SK-MEL-5 (cell line): ENCODE results near the gene MUS81. TPM values are rescaled to one million over a fixed set of nuclear protein-coding genes. Genes with fewer than 3 reads are reported as not detected.
"Not testable (repeated sequence)": the region's sequence is repeated elsewhere in the genome, so short reads cannot be mapped to it uniquely, and the experiment has no call there.

Experiments
- DNase-seq: peaks from one replicate; pipeline ENCODE4 v3.0.0-alpha.2; 2016; ENCODE audit warnings: low read depth, low spot score
- in situ Hi-C: cut with HindIII; loops from 2 replicates; pipeline ENCODE4 v1.10.0; 2016; ENCODE audit warnings: low sequenced_read_pairs, high pct_unique_total_duplicates, low pct_unique_long_range_greater_than_20kb
- total RNA-seq: library from RNA; depleted of rRNA; stranded (reverse); fragments of >200 nt; shearing (Covaris generic); gene quantifications from 2 replicates; pipeline ENCODE4 v1.2.3, GENCODE V29; 2014

Gene MUS81
- total RNA-seq, 1 experiment from 2014 or later, result 18.6 TPM

- in situ Hi-C loops, result no loop called here
- no peak for DNase-seq
Measured at GRCh38 chr11:65842144-65842543, 18.1 kb upstream of the MUS81 start.

GRCh38 chr11:65843811-65844210 is 16.4 kb upstream of the MUS81 start:
- no peak for DNase-seq
- in situ Hi-C loops, result no loop called here

GRCh38 chr11:65844231-65844872 is 15.9 kb upstream of the MUS81 start:
- in situ Hi-C loops, result no loop called here
- no peak for DNase-seq

- no peak for DNase-seq
- in situ Hi-C loops, result no loop called here
Measured at GRCh38 chr11:65847746-65848145, 12.5 kb upstream of the MUS81 start.

- DNase-seq, in situ Hi-C loops: not testable (repeated sequence)
Measured at GRCh38 chr11:65848693-65849092, 11.5 kb upstream of the MUS81 start.

- in situ Hi-C loops, result no loop called here
- DNase-seq, result no peak
Measured at GRCh38 chr11:65849366-65849765, 10.9 kb upstream of the MUS81 start.

- in situ Hi-C loops, result no loop called here
- no peak for DNase-seq
Measured at GRCh38 chr11:65849771-65850216, 10.4 kb upstream of the MUS81 start.

GRCh38 chr11:65850217-65851082 is 9.8 kb upstream of the MUS81 start:
- in situ Hi-C loops, result no loop called here
- no peak for DNase-seq

GRCh38 chr11:65851083-65851579 is 9.1 kb upstream of the MUS81 start:
- DNase-seq, result peak; percentile 52
- in situ Hi-C loops, result no loop called here

- DNase-seq, result no peak
Measured at GRCh38 chr11:65851811-65852507, 8.3 kb upstream of the MUS81 start.

GRCh38 chr11:65852508-65853245 is 7.6 kb upstream of the MUS81 start:
- in situ Hi-C loops, result no loop called here
- no peak for DNase-seq

More at GRCh38 chr11:65851811-65852507, 8.3 kb upstream of the MUS81 start:
- in situ Hi-C loops, result no loop called here

- in situ Hi-C loops, result no loop called here
Measured at GRCh38 chr11:65853246-65853979, 6.8 kb upstream of the MUS81 start.

GRCh38 chr11:65854161-65854592 is 6.1 kb upstream of the MUS81 start:
- no peak for DNase-seq
- in situ Hi-C loops, result no loop called here

More at GRCh38 chr11:65853246-65853979, 6.8 kb upstream of the MUS81 start:
- DNase-seq, result no peak

- DNase-seq, result no peak
- in situ Hi-C loops, result no loop called here
Measured at GRCh38 chr11:65854852-65855837, 5.1 kb upstream of the MUS81 start.

- DNase-seq, result no peak
- in situ Hi-C loops, result no loop called here
Measured at GRCh38 chr11:65855927-65856363, 4.3 kb upstream of the MUS81 start.
